ENCODE measurements around the gene ADGRL2. TPM values are rescaled to one million over a fixed set of nuclear protein-coding genes. Genes with fewer than 3 reads are reported as not detected.

Gene ADGRL2
- total RNA-seq, 4 donors from 2014 or later, result 72.4 to 89.7 (median 78.8) TPM

- Histone ChIP-seq H3K27me3 (no peaks in the 10 kb centered on the region), H3K4me3 (no peak overlapping the region), H3K36me3 (no peaks in the 10 kb centered on the region), H3K27ac (replicated peaks in 1 of 4) (no peak overlapping the region), H3K9me3 (no peaks in the 10 kb centered on the region), H3K4me1 (peaks cover 26 to 38% (median 33%) of the 10 kb centered on the region in 4 donors)
- intact Hi-C loops (cut with DNase I), result loop anchor here (10.0 kb wide), 1 partner anchor 88 kb away; no protein-coding TSS in a partner anchor
- DNase-seq (ENCODE audit: extremely low spot score), result no peak
- 63% methylated on average over 2 of the region's 2 CpGs for WGBS
- no peak for TF ChIP-seq POLR2AphosphoS5 (IDR thresholded peaks at IDR 0.05)
- no peak for TF ChIP-seq POLR2A (IDR thresholded peaks at IDR 0.05; ENCODE audit: low read depth)
- TF ChIP-seq CTCF (IDR thresholded peaks at IDR 0.05), result no peak
- TF ChIP-seq EP300 (IDR thresholded peaks at IDR 0.05), result no peak
Observed at GRCh38 chr1:81922955-81923354, 122.2 kb downstream of the ADGRL2 start.

DNA sequence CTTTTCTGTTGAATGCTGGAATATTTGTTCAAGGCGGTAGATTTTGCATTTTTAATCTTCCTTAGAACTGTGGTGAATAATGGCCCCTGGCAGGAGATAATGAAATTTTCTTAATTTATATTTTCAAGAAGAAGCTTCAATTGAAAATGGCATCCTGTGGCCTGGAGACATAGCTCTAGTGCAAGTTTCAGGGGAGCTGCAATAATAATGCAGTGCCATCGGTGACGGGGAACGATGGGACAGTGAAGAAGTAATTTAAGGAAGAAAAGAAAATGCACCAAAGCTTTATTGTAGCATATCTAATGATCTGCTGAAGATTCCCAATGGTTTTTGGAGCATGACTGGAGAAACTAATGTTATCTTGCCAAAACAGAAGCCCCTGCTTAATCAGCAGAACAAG, 128.4 kb downstream of the ADGRL2 start:
- Histone ChIP-seq H3K36me3 (no peaks in the 10 kb centered on the region), H3K27me3 (no peaks in the 10 kb centered on the region), H3K4me1 (peaks cover 0 to 12% (median 8%) of the 10 kb centered on the region in 4 donors), H3K27ac (replicated peaks in 1 of 4) (no peak overlapping the region), H3K9me3 (no peaks in the 10 kb centered on the region), H3K4me3 (no peak overlapping the region)
- DNase-seq (ENCODE audit: extremely low spot score), result no peak
- TF ChIP-seq POLR2A (IDR thresholded peaks at IDR 0.05; ENCODE audit: low read depth), result no peak
- TF ChIP-seq POLR2AphosphoS5 (IDR thresholded peaks at IDR 0.05), result no peak
- no peak for TF ChIP-seq EP300 (IDR thresholded peaks at IDR 0.05)
- TF ChIP-seq CTCF (IDR thresholded peaks at IDR 0.05), result no peak
- intact Hi-C loops (cut with DNase I), result loop anchor here (10.0 kb wide), 1 partner anchor 94 kb away; no protein-coding TSS in a partner anchor
- WGBS, result 95% methylated on average over 4 of the region's 4 CpGs

- TF ChIP-seq POLR2A (IDR thresholded peaks at IDR 0.05; ENCODE audit: low read depth) (no peak), POLR2AphosphoS5 (IDR thresholded peaks at IDR 0.05) (no peak), EP300 (IDR thresholded peaks at IDR 0.05) (no peak), CTCF (IDR thresholded peaks at IDR 0.05) (no peak)
- intact Hi-C loops (cut with DNase I), result no loop called here
- H3K27ac ChIP-seq (replicated peaks in 1 of 4), result no peak overlapping the region
- no peak for DNase-seq (ENCODE audit: extremely low spot score)
- 67% methylated on average over 2 of the region's 2 CpGs for WGBS
- H3K27me3 ChIP-seq, result no peaks in the 10 kb centered on the region
- H3K9me3 ChIP-seq, result no peaks in the 10 kb centered on the region
- no peak overlapping the region for H3K4me3 ChIP-seq
- no peaks in the 10 kb centered on the region for H3K36me3 ChIP-seq
- peaks cover 11 to 25% (median 22%) of the 10 kb centered on the region in 4 donors for H3K4me1 ChIP-seq
Observed at GRCh38 chr1:81936853-81937252, 136.1 kb downstream of the ADGRL2 start.

- peaks cover 11 to 25% (median 22%) of the 10 kb centered on the region in 4 donors for H3K4me1 ChIP-seq
- WGBS, result 83% methylated on average over 2 of the region's 2 CpGs
- H3K27me3 ChIP-seq, result no peaks in the 10 kb centered on the region
- intact Hi-C loops (cut with DNase I), result no loop called here
- no peaks in the 10 kb centered on the region for H3K36me3 ChIP-seq
- no peak overlapping the region for H3K4me3 ChIP-seq
- TF ChIP-seq EP300 (IDR thresholded peaks at IDR 0.05), result no peak
- no peak for TF ChIP-seq CTCF (IDR thresholded peaks at IDR 0.05)
- no peak for TF ChIP-seq POLR2AphosphoS5 (IDR thresholded peaks at IDR 0.05)
- no peak for TF ChIP-seq POLR2A (IDR thresholded peaks at IDR 0.05; ENCODE audit: low read depth)
- H3K27ac ChIP-seq (replicated peaks in 1 of 4), result no peak overlapping the region
- H3K9me3 ChIP-seq, result no peaks in the 10 kb centered on the region
- DNase-seq (ENCODE audit: extremely low spot score), result no peak
Observed at GRCh38 chr1:81937791-81938450, 137.2 kb downstream of the ADGRL2 start.

All from esophagus muscularis mucosa (tissue), 4 donors.